CD14-positive monocyte (primary cell): ENCODE data around the gene AGA. TPM values are rescaled to one million over a fixed set of nuclear protein-coding genes. Genes with fewer than 3 reads are reported as not detected.

ENCODE experiments used
- DNase-seq, 3 donors: peaks; one replicate each; pipeline ENCODE4 v3.0.0-alpha.2; 2011 to 2022
- H2AFZ ChIP-seq: 2 replicates; pipeline ENCODE4 v1.6.0; 2012; ENCODE audit warnings: mild to moderate bottlenecking, low read depth, low read length, inconsistent platforms; ENCODE audit not compliant: insufficient read depth, poor library complexity, severe bottlenecking
- H3K27ac ChIP-seq, 2 donors: 1 replicate in 1 of 2; 2 replicates in 1 of 2; pipeline ENCODE4 v1.5.1; 2012 to 2013; ENCODE audit warnings: low read length in 2 of 2, control low read depth in 1 of 2, inconsistent platforms in 1 of 2, low read depth in 1 of 2, mild to moderate bottlenecking in 1 of 2
- H3K27me3 ChIP-seq, 2 donors: one replicate each; pipeline versions ENCODE4 v1.6.0 to v1.6.1; 2011 to 2013; ENCODE audit warnings: low read length in 2 of 2; ENCODE audit not compliant: control insufficient read depth in 2 of 2, insufficient read depth in 2 of 2
- H3K36me3 ChIP-seq, 2 donors: replicated peaks in 1 of 2; 1 replicate in 1 of 2; 2 replicates in 1 of 2; pipeline versions ENCODE4 v1.5.1 to v1.6.1; 2012 to 2013; ENCODE audit warnings: low read length in 2 of 2, control low read depth in 1 of 2, inconsistent platforms in 1 of 2, mild to moderate bottlenecking in 1 of 2; ENCODE audit not compliant: insufficient read depth in 2 of 2, control insufficient read depth in 1 of 2
- H3K4me1 ChIP-seq, 2 donors: 1 replicate in 1 of 2; 2 replicates in 1 of 2; pipeline versions ENCODE4 v1.5.1 to v1.6.1; 2012 to 2013; ENCODE audit warnings: low read length in 2 of 2, control low read depth in 1 of 2, inconsistent platforms in 1 of 2, mild to moderate bottlenecking in 1 of 2, moderate library complexity in 1 of 2; ENCODE audit not compliant: insufficient read depth in 2 of 2, control insufficient read depth in 1 of 2
- H3K4me2 ChIP-seq: replicated peaks from 2 replicates; pipeline ENCODE3; 2012; ENCODE audit warnings: low read length, moderate library complexity, mild to moderate bottlenecking; ENCODE audit not compliant: poor library complexity, severe bottlenecking; ENCODE audit errors: extremely low read depth
- H3K4me3 ChIP-seq, 3 experiments: fragments of 200-600 bp in 1 of 3; sonication (generic) in 1 of 3; replicated peaks in 1 of 3; 1 replicate in 2 of 3; 2 replicates in 1 of 3; pipeline ENCODE4 v1.5.1; 2011 to 2013; ENCODE audit warnings: low read length in 3 of 3, mild to moderate bottlenecking in 3 of 3, control low read depth in 2 of 3, low read depth in 2 of 3, inconsistent platforms in 1 of 3, moderate library complexity in 1 of 3
- H3K79me2 ChIP-seq: 2 replicates; pipeline ENCODE4 v1.6.0; 2012; ENCODE audit warnings: mild to moderate bottlenecking, control low read depth, inconsistent platforms, low read length, moderate library complexity; ENCODE audit not compliant: insufficient read depth
- H3K9ac ChIP-seq: 2 replicates; pipeline ENCODE4 v1.6.0; 2017; ENCODE audit warnings: low read length, mild to moderate bottlenecking; ENCODE audit not compliant: insufficient read depth, poor library complexity, severe bottlenecking
- H3K9me3 ChIP-seq, 2 donors: replicated peaks in 1 of 2; 1 replicate in 1 of 2; 2 replicates in 1 of 2; pipeline versions ENCODE4 v1.5.1 to v1.6.1; 2012 to 2013; ENCODE audit warnings: low read length in 2 of 2, control low read depth in 1 of 2; ENCODE audit not compliant: control insufficient read depth in 1 of 2, insufficient read depth in 1 of 2
- H4K20me1 ChIP-seq: 2 replicates; pipeline ENCODE4 v1.6.0; 2012; ENCODE audit warnings: mild to moderate bottlenecking, low read length, control low read depth, moderate library complexity; ENCODE audit not compliant: insufficient read depth
- H3K27ac Mint-ChIP-seq, 7 donors: one replicate each; pipeline ENCODE4 v1.8.0; 2020; ENCODE audit warnings: mild to moderate bottlenecking in 7 of 7, mixed read lengths in 7 of 7, moderate library complexity in 6 of 7, inconsistent platforms in 2 of 7
- H3K27me3 Mint-ChIP-seq, 3 donors: one replicate each; pipeline ENCODE4 v1.8.0; 2021 to 2022; ENCODE audit warnings: low read depth in 3 of 3, mild to moderate bottlenecking in 3 of 3, mixed read lengths in 3 of 3, moderate library complexity in 3 of 3, inconsistent platforms in 1 of 3
- H3K36me3 Mint-ChIP-seq, 2 donors: one replicate each; pipeline ENCODE4 v1.8.0; 2020; ENCODE audit warnings: mixed read lengths in 2 of 2, inconsistent platforms in 1 of 2, mild to moderate bottlenecking in 1 of 2
- H3K4me1 Mint-ChIP-seq: one replicate; pipeline ENCODE4 v1.8.0; 2020; ENCODE audit warnings: mild to moderate bottlenecking, mixed read lengths
- H3K4me3 Mint-ChIP-seq, 2 donors: one replicate each; pipeline ENCODE4 v1.8.0; 2020; ENCODE audit warnings: mild to moderate bottlenecking in 2 of 2, mixed read lengths in 2 of 2, moderate library complexity in 1 of 2
- H3K9me3 Mint-ChIP-seq, 7 donors: one replicate each; pipeline ENCODE4 v1.8.0; 2020 to 2022; ENCODE audit warnings: mixed read lengths in 7 of 7, mild to moderate bottlenecking in 6 of 7, moderate library complexity in 6 of 7, inconsistent platforms in 2 of 7
- CTCF ChIP-seq: fragments of 200-600 bp; IDR thresholded peaks from one replicate; pipeline ENCODE4 v1.8.0; 2022; ENCODE audit warnings: antibody characterized with exemption, mild to moderate bottlenecking
- WGBS: methylation state at CpG from one replicate; pipeline ENCODE4 v1.1.5; 2013; ENCODE audit warnings: missing lambda C conversion rate; ENCODE audit not compliant: insufficient coverage; 5-methylcytosine and 5-hydroxymethylcytosine counted together
- intact Hi-C, 2 donors: fragments of 100-400 bp; cut with micrococcal nuclease; formaldehyde crosslinking; loops; one replicate each; pipeline versions ENCODE4 v1.15.0 to v1.15.1; 2023
- polyA plus RNA-seq, 3 donors: library from polyadenylated mRNA; depleted of rRNA in 1 of 3; unstranded in 2 of 3; stranded (reverse) in 1 of 3; fragments of 300-500 nt in 2 of 3; fragments of >200 nt in 1 of 3; fragmentation: Illumina TruSeq in 2 of 3; gene quantifications; 1 replicate in 2 of 3; 2 replicates in 1 of 3; pipeline ENCODE4 v1.2.3, GENCODE V29; 2012 to 2021

The AGA gene
- polyA plus RNA-seq, 3 donors: 23.0 to 43.1 (median 27.4) TPM

DNA sequence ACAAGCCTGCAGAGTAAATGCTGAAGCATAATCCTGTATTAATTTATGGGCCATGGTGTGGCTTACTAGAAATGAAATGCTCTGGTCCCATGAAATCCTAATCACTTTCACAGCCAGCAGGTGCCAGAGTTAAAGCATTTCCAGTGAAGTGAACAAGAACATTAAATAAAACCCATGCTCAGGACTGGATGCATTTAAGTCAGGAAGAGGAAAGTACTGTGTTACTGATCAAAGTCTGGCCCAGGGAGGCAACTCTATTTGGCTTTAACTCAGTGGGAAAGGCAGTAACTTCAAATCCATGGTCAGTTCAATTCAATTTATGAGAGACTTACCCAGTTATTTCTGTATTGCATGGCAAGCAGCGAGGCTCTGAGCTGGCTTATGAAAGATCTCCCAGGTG lies 29.2 kb downstream of the AGA start:
- Mint-ChIP-seq H3K4me3 (no peak overlapping the region), H3K27ac (no peak overlapping the region), H3K4me1 (no peaks in the 10 kb centered on the region), H3K27me3 (no peaks in the 10 kb centered on the region), H3K9me3 (peaks cover 0 to 13% (median 4%) of the 10 kb centered on the region in 7 donors), H3K36me3 (no peaks in the 10 kb centered on the region)
- H3K4me3 ChIP-seq: no peak overlapping the region
- no peak for TF ChIP-seq CTCF
- no peaks in the 10 kb centered on the region for H3K79me2 ChIP-seq
- no peak overlapping the region for H3K27ac ChIP-seq
- intact Hi-C loops: no loop called here
- no peaks in the 10 kb centered on the region for H3K36me3 ChIP-seq
- no peaks in the 10 kb centered on the region for H3K27me3 ChIP-seq
- WGBS: no CpG with 5 or more reads among the region's 1 CpG
- DNase-seq: no peak
- H4K20me1 ChIP-seq: no peaks in the 10 kb centered on the region
- no peak overlapping the region for H2AFZ ChIP-seq
- H3K9me3 ChIP-seq: peaks cover 0 to 4% of the 10 kb centered on the region in 2 donors
- H3K4me1 ChIP-seq: no peaks in the 10 kb centered on the region
- no peak overlapping the region for H3K4me2 ChIP-seq
- no peak overlapping the region for H3K9ac ChIP-seq

GRCh38 chr4:177411996-177412395 lies 30.2 kb downstream of the AGA start:
- TF ChIP-seq CTCF: no peak

More at GRCh38 chr4:177411996-177412395, 30.2 kb downstream of the AGA start:
- Histone ChIP-seq H4K20me1 (no peaks in the 10 kb centered on the region), H3K4me3 (no peak overlapping the region), H3K4me1 (no peaks in the 10 kb centered on the region), H3K27ac (no peak overlapping the region), H3K9me3 (peaks cover 0 to 7% of the 10 kb centered on the region in 2 donors), H3K9ac (no peak overlapping the region), H2AFZ (no peak overlapping the region), H3K36me3 (no peaks in the 10 kb centered on the region), H3K79me2 (no peaks in the 10 kb centered on the region), H3K27me3 (no peaks in the 10 kb centered on the region), H3K4me2 (no peak overlapping the region)
- H3K36me3 Mint-ChIP-seq: no peaks in the 10 kb centered on the region
- DNase-seq: no peak
- H3K4me1 Mint-ChIP-seq: no peaks in the 10 kb centered on the region
- no peaks in the 10 kb centered on the region for H3K27me3 Mint-ChIP-seq
- intact Hi-C loops: no loop called here
- H3K27ac Mint-ChIP-seq: no peak overlapping the region
- no CpG with 5 or more reads among the region's 5 CpGs for WGBS
- H3K9me3 Mint-ChIP-seq: peaks cover 0 to 10% (median 7%) of the 10 kb centered on the region in 7 donors
- H3K4me3 Mint-ChIP-seq: no peak overlapping the region
